H1 (cell line): Measurements from ENCODE around the gene RBM18. TPM values are rescaled to one million over a fixed set of nuclear protein-coding genes. Genes with fewer than 3 reads are reported as not detected.

Source experiments
- CTCF ChIA-PET: fragments of 300-600 bp; sonication (Branson Sonifier 250); formaldehyde crosslinking; loops from one replicate; lab custom pipeline; 2021; ENCODE audit not compliant: partially characterized antibody; lab: Charles Lee
- POLR2A ChIA-PET: fragments of 300-600 bp; sonication (Branson Sonifier 250); formaldehyde crosslinking; loops from one replicate; lab custom pipeline; 2021; ENCODE audit warnings: inconsistent platforms; ENCODE audit not compliant: partially characterized antibody; lab: Charles Lee
- DNase-seq, 2 experiments: peaks; one replicate each; pipeline versions ENCODE4 v3.0.0 to v3.0.0-alpha.2; 2010 to 2022; ENCODE audit warnings: low spot score in 2 of 2, low read depth in 1 of 2, mixed read lengths in 1 of 2
- FAIRE-seq: peaks from 2 replicates; lab custom pipeline; 2011; peaks lifted over from hg19 to GRCh38; lab: Jason Lieb, UNC
- H2AFZ ChIP-seq: 2 replicates; pipeline ENCODE4 v1.8.1; 2012; ENCODE audit warnings: low read length, inconsistent platforms
- H2AK5ac ChIP-seq: 2 replicates; pipeline ENCODE4 v1.6.1; 2013; ENCODE audit warnings: low read depth, low read length
- H2BK120ac ChIP-seq: replicated peaks from 2 replicates; pipeline ENCODE3; 2013; ENCODE audit warnings: low read depth, low read length, inconsistent platforms
- H2BK12ac ChIP-seq: 2 replicates; pipeline ENCODE4 v1.6.1; 2013; ENCODE audit warnings: low read depth, low read length
- H2BK15ac ChIP-seq: 2 replicates; pipeline ENCODE4 v1.6.1; 2013; ENCODE audit warnings: low read length
- H2BK20ac ChIP-seq: 2 replicates; pipeline ENCODE4 v1.6.1; 2013; ENCODE audit warnings: low read length
- H2BK5ac ChIP-seq: 2 replicates; pipeline ENCODE4 v1.6.1; 2013; ENCODE audit warnings: low read depth, low read length
- H3K14ac ChIP-seq: 2 replicates; pipeline ENCODE4 v1.6.1; 2013; ENCODE audit warnings: inconsistent platforms; ENCODE audit not compliant: insufficient read length
- H3K18ac ChIP-seq: 2 replicates; pipeline ENCODE4 v1.6.1; 2013; ENCODE audit warnings: low read length; ENCODE audit errors: extremely low read depth
- H3K23ac ChIP-seq: 2 replicates; pipeline ENCODE4 v1.6.1; 2013; ENCODE audit warnings: inconsistent platforms; ENCODE audit not compliant: insufficient read length
- H3K23me2 ChIP-seq: 2 replicates; pipeline ENCODE4 v1.6.1; 2013; ENCODE audit warnings: low read depth, low read length
- H3K27ac ChIP-seq: 2 replicates; pipeline ENCODE4 v1.6.1; 2011; ENCODE audit warnings: low read depth, low read length, inconsistent platforms
- H3K27me3 ChIP-seq, 4 experiments: replicated peaks in 1 of 4; 1 replicate in 1 of 4; 2 replicates in 3 of 4; pipeline versions ENCODE4 v1.6.1 to v1.8.1; 2011 to 2013; ENCODE audit warnings: low read length in 3 of 4, mild to moderate bottlenecking in 3 of 4, inconsistent platforms in 2 of 4, mixed read lengths in 2 of 4, moderate library complexity in 1 of 4; ENCODE audit not compliant: control insufficient read depth in 3 of 4, insufficient read depth in 3 of 4; ENCODE audit errors: extremely low read depth in 1 of 4
- H3K36me3 ChIP-seq, 4 experiments: 2 replicates each; pipeline versions ENCODE4 v1.6.1 to v1.8.1; 2011 to 2013; ENCODE audit warnings: mild to moderate bottlenecking in 4 of 4, low read length in 3 of 4, moderate library complexity in 2 of 4, control low read depth in 1 of 4, inconsistent platforms in 1 of 4; ENCODE audit not compliant: insufficient read depth in 4 of 4, control insufficient read depth in 2 of 4
- H3K4ac ChIP-seq: replicated peaks from 2 replicates; pipeline ENCODE3; 2013; ENCODE audit warnings: low read length, low read depth, mixed read lengths, inconsistent platforms; ENCODE audit not compliant: insufficient read length
- H3K4me1 ChIP-seq, 4 experiments: replicated peaks in 1 of 4; 1 replicate in 1 of 4; 2 replicates in 3 of 4; pipeline versions ENCODE4 v1.6.1 to v1.8.1; 2011 to 2013; ENCODE audit warnings: low read length in 3 of 4, inconsistent platforms in 2 of 4, mixed read lengths in 1 of 4; ENCODE audit not compliant: insufficient read depth in 4 of 4, control insufficient read depth in 3 of 4
- H3K4me2 ChIP-seq, 2 experiments: 2 replicates each; pipeline versions ENCODE4 v1.6.1 to v1.8.1; 2011 to 2013; ENCODE audit warnings: low read depth in 2 of 2, low read length in 2 of 2, control low read depth in 1 of 2, inconsistent platforms in 1 of 2, mild to moderate bottlenecking in 1 of 2; ENCODE audit not compliant: insufficient read depth in 1 of 2
- H3K4me3 ChIP-seq, 4 experiments: fragments of 200-600, 300-600 bp in 1 of 4; sonication (generic), shearing (Covaris generic), sonication (Bioruptor Twin) in 1 of 4; 2 replicates each; pipeline versions ENCODE4 v1.5.1 to v1.8.1; 2011 to 2016; ENCODE audit warnings: low read length in 4 of 4, low read depth in 3 of 4, control low read depth in 2 of 4, inconsistent platforms in 2 of 4, mild to moderate bottlenecking in 2 of 4, mixed read lengths in 1 of 4, moderate library complexity in 1 of 4; ENCODE audit not compliant: insufficient read depth in 2 of 4; ENCODE audit errors: extremely low read depth in 1 of 4
- H3K56ac ChIP-seq: replicated peaks from 2 replicates; pipeline ENCODE3; 2013; ENCODE audit warnings: low read depth, mild to moderate bottlenecking, mixed read lengths, low read length, inconsistent platforms; ENCODE audit not compliant: insufficient read length
- H3K79me1 ChIP-seq: 2 replicates; pipeline ENCODE4 v1.6.1; 2013; ENCODE audit warnings: low read depth, low read length, control low read depth
- H3K79me2 ChIP-seq, 2 experiments: 2 replicates each; pipeline versions ENCODE4 v1.6.1 to v1.8.1; 2012 to 2013; ENCODE audit warnings: low read length in 2 of 2, mild to moderate bottlenecking in 2 of 2, inconsistent platforms in 1 of 2; ENCODE audit not compliant: insufficient read depth in 2 of 2, control insufficient read depth in 1 of 2
- H3K9ac ChIP-seq, 4 experiments: replicated peaks in 1 of 4; 1 replicate in 1 of 4; 2 replicates in 3 of 4; pipeline versions ENCODE4 v1.6.1 to v1.8.1; 2011 to 2013; ENCODE audit warnings: low read depth in 3 of 4, low read length in 3 of 4, control low read depth in 2 of 4, mild to moderate bottlenecking in 2 of 4, moderate library complexity in 2 of 4, inconsistent platforms in 1 of 4; ENCODE audit errors: extremely low read depth in 1 of 4
- H3K9me3 ChIP-seq, 2 experiments: 2 replicates each; pipeline versions ENCODE4 v1.6.1 to v1.8.1; 2012 to 2013; ENCODE audit warnings: mild to moderate bottlenecking in 2 of 2, moderate library complexity in 2 of 2, control low read depth in 1 of 2, inconsistent platforms in 1 of 2, low read depth in 1 of 2, low read length in 1 of 2, mixed read lengths in 1 of 2; ENCODE audit not compliant: insufficient read depth in 2 of 2
- H4K20me1 ChIP-seq, 2 experiments: replicated peaks in 1 of 2; 2 replicates each; pipeline versions ENCODE3 to v1.8.1; 2011 to 2013; ENCODE audit warnings: inconsistent platforms in 2 of 2, low read length in 2 of 2, mild to moderate bottlenecking in 1 of 2; ENCODE audit not compliant: insufficient read depth in 2 of 2, control insufficient read depth in 1 of 2
- H4K5ac ChIP-seq: 2 replicates; pipeline ENCODE4 v1.6.1; 2013; ENCODE audit warnings: low read length, low read depth, mixed read lengths, inconsistent platforms; ENCODE audit not compliant: insufficient read length
- H4K8ac ChIP-seq: 2 replicates; pipeline ENCODE4 v1.8.0; 2013; ENCODE audit warnings: mild to moderate bottlenecking, moderate library complexity, low read length, inconsistent platforms; ENCODE audit not compliant: insufficient read depth; ENCODE audit errors: extremely low read depth
- H4K91ac ChIP-seq: replicated peaks from 2 replicates; pipeline ENCODE3; 2013; ENCODE audit warnings: low read length, mixed read lengths, inconsistent platforms; ENCODE audit not compliant: insufficient read length
- CBX5 ChIP-seq: fragments of 300-800, 300-1000 bp; sonication (generic); IDR thresholded peaks from 2 replicates; pipeline ENCODE4 v1.7.1; 2016; ENCODE audit warnings: antibody characterized with exemption, low read length, low read depth
- EP300 ChIP-seq, 2 experiments: IDR thresholded peaks; 1 replicate in 1 of 2; 2 replicates in 1 of 2; pipeline ENCODE4 v1.6.1; 2011 to 2012; ENCODE audit warnings: low read depth in 2 of 2, low read length in 2 of 2, mild to moderate bottlenecking in 2 of 2, borderline replicate concordance in 1 of 2, inconsistent platforms in 1 of 2, moderate library complexity in 1 of 2
- EZH2 ChIP-seq: fragments of 200-600 bp; sonication (generic); IDR thresholded peaks from 2 replicates; pipeline ENCODE4 v1.7.1; 2012; ENCODE audit warnings: low read depth, mild to moderate bottlenecking, moderate library complexity, low read length, inconsistent platforms; ENCODE audit not compliant: severe bottlenecking
- HDAC6 ChIP-seq: IDR thresholded peaks from one replicate; pipeline ENCODE4 v1.7.1; 2012; ENCODE audit warnings: low read depth, mild to moderate bottlenecking, inconsistent platforms, low read length, moderate library complexity
- KDM1A ChIP-seq: fragments of 200-600, 300-600 bp; sonication (generic); IDR thresholded peaks from 2 replicates; pipeline ENCODE4 v1.7.1; 2016; ENCODE audit warnings: mild to moderate bottlenecking, low read length, borderline replicate concordance
- KDM4A ChIP-seq: IDR thresholded peaks from one replicate; pipeline ENCODE4 v1.7.1; 2012; ENCODE audit warnings: low read depth, mild to moderate bottlenecking, moderate library complexity, low read length, inconsistent platforms; ENCODE audit not compliant: severe bottlenecking
- KDM5A ChIP-seq: fragments of 200-600 bp; IDR thresholded peaks from 2 replicates; pipeline ENCODE4 v1.7.1; 2012; ENCODE audit warnings: mild to moderate bottlenecking, low read length, inconsistent platforms, mixed read lengths
- POLR2AphosphoS5 ChIP-seq: IDR thresholded peaks from 2 replicates; pipeline ENCODE4 v1.6.1; 2011; ENCODE audit warnings: low read depth, low read length
- RFX5 ChIP-seq: IDR thresholded peaks from 2 replicates; pipeline ENCODE4 v1.6.1; 2011; ENCODE audit warnings: low read depth, low read length, improper control_type of control experiment, borderline replicate concordance
- SAP30 ChIP-seq: fragments of 300-600 bp; sonication (generic); IDR thresholded peaks from 2 replicates; pipeline ENCODE4 v1.7.1; 2012; ENCODE audit warnings: low read length, moderate library complexity, mild to moderate bottlenecking, inconsistent platforms; ENCODE audit not compliant: insufficient read depth, insufficient replicate concordance
- SIRT6 ChIP-seq: IDR thresholded peaks from one replicate; pipeline ENCODE4 v1.7.1; 2012; ENCODE audit warnings: low read length, inconsistent platforms
- SIX5 ChIP-seq: IDR thresholded peaks from 2 replicates; pipeline ENCODE4 v1.6.1; 2011; ENCODE audit warnings: mild to moderate bottlenecking, low read depth, low read length
- SRF ChIP-seq: IDR thresholded peaks from 2 replicates; pipeline ENCODE4 v1.6.1; 2011; ENCODE audit warnings: mild to moderate bottlenecking, low read depth, low read length, moderate library complexity
- polyA plus RNA-seq, 7 experiments: library from polyadenylated mRNA; depleted of rRNA in 3 of 7; stranded (reverse) in 5 of 7; unstranded in 2 of 7; fragments of >200 nt in 5 of 7; fragments of 200-250 nt in 2 of 7; gene quantifications; 1 replicate in 5 of 7; 2 replicates in 1 of 7; 4 replicates in 1 of 7; pipeline versions ENCODE4 v1.2.1 to v1.2.3, GENCODE V29; 2011 to 2013; ENCODE audit warnings: missing spikeins in 2 of 7, mixed read lengths in 2 of 7
- total RNA-seq: library from RNA; stranded (reverse); fragmentation: NEBNext Ultra II Directional; extraction: Animal tissue kit (Norgen Biotek cat#: 25700); gene quantifications from 2 replicates; pipeline ENCODE4 v1.2.1, GENCODE V29; 2021

Gene RBM18
- total and polyA plus RNA-seq, 2 of the 8 experiments (the other 6 are each of a cell fraction or from before 2014, with no cell fraction given): 5.9 to 14.3 TPM

DNA sequence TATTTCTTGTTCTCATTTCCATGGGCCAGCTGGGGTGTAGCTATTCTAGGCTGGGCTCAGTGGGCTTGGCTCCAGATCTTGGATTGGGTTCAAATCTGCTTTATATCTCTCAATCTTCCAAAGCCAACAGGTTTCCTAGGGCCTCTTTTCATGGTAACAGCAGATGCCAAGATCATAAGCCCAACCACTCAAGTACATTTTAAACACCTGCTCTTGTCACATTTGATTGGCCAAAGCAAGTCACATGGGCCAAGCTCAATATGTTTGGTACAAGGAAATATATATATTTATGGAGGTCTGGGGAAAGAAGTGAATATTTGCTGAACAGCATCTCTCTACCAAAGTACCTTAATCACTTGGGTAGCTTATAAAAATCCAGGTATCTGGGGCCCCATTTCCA is 49.5 kb upstream of the RBM18 start:
- Histone ChIP-seq H3K4me1 (no peaks in the 10 kb centered on the region), H4K5ac (no peak overlapping the region), H3K27me3 (no peaks in the 10 kb centered on the region), H3K4ac (no peak overlapping the region), H2BK12ac (no peak overlapping the region), H2BK20ac (no peak overlapping the region), H2BK5ac (no peak overlapping the region), H3K27ac (no peak overlapping the region), H3K79me2 (no peaks in the 10 kb centered on the region), H3K23me2 (no peaks in the 10 kb centered on the region), H3K18ac (no peak overlapping the region), H3K4me2 (no peak overlapping the region), H3K79me1 (no peaks in the 10 kb centered on the region; the same call in 1 of the 2 replicates), H2BK15ac (no peak overlapping the region), H2AFZ (no peak overlapping the region), H3K9me3 (no peaks in the 10 kb centered on the region), H2AK5ac (no peak overlapping the region), H3K9ac (no peak overlapping the region), H4K91ac (no peak overlapping the region), H2BK120ac (no peak overlapping the region), H3K14ac (no peak overlapping the region), H3K23ac (no peak overlapping the region), H4K8ac (no peak overlapping the region), H3K56ac (no peak overlapping the region), H4K20me1 (peaks cover 1 to 2% of the 10 kb centered on the region in 2 experiments), H3K36me3 (peaks cover 0 to 23% (median 7%) of the 10 kb centered on the region in 4 experiments; a peak in 5 of 8 replicates), H3K4me3 (no peak overlapping the region)
- ChIA-PET CTCF (interaction anchor here (1.3 to 2.7 kb wide), 4 partner anchors 11 to 215 kb away, joined by 3 to 7 read pairs (median 4); no protein-coding TSS in a partner anchor), POLR2A (interaction anchor here (0.7 kb wide), 1 partner anchor 10 kb away, joined by 3 read pairs; no protein-coding TSS in a partner anchor)
- no peak for DNase-seq
- FAIRE-seq: no peak
- no peak for TF ChIP-seq SIX5
- TF ChIP-seq HDAC6: no peak
- TF ChIP-seq POLR2AphosphoS5: no peak
- no peak for TF ChIP-seq RFX5
- no peak for TF ChIP-seq SRF
- no peak for TF ChIP-seq EZH2
- TF ChIP-seq KDM5A: no peak
- no peak for TF ChIP-seq EP300 (IDR thresholded peaks at IDR 0.05; ENCODE audit: borderline replicate concordance in 1 of 2, low read depth in 2 of 2, low read length in 2 of 2)
- no peak for TF ChIP-seq KDM4A
- TF ChIP-seq KDM1A: no peak
- TF ChIP-seq CBX5: no peak
- no peak for TF ChIP-seq SAP30
- TF ChIP-seq SIRT6: no peak
